HG03571 (cell line): Measurements from ENCODE around the gene PGAP2.
"Not testable (repeated sequence)": the region's sequence is repeated elsewhere in the genome, so short reads cannot be mapped to it uniquely, and the experiment has no call there.

ENCODE experiments used
- ATAC-seq: cut with Tn5 transposase; IDR thresholded peaks from one replicate; pipeline ENCODE4 v1.9.1; 2021; ENCODE audit not compliant: unreplicated experiment

The PGAP2 gene

DNA sequence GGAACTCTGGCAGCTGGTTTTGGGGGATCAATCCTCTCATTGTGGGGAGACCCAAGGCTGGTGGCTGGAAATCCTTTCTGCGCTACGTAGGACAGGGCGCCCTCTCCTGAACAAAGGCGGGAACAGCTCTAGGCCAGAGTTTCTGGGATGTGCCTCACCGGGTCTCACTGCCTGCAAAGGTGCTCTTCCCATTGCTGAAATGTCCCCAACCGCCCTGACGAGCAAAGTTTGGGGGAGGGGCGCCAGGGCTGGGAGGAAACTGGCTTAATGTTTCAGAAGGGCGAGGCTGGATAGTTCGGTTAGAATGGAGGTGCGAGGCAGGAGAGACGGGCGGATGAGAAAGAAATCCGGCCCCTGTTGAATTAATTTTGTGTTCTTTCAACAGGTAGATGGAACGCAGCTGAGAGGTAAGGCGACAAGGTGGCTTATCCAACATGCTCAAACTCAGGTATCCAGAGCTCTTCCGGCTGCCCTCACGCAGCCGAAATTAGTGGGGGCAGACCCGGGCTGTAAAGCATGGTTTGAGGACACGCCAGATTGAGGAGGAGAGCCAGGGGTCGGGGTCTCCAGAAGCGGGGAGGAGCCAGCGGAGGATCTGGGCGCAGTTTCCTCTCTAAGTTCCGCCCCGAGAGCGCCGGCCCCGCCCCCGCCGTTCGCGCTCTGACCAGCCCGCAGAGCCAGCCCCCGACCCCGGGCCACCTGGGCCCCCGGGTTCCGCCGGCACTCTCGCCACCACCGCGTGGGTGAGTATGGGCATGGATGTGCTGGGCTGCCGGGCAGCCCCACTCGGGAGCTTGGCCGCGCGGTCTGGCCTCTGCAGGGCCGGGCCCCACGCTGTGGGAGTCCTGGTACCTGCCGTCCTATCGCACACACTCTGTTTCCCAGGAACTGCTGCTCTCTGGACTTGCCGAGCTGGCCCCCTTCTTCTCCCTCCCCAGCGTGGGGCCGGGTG, at the start of gene PGAP2:
Gene PGAP2, plus strand, starts transcription at position 652 of the 952 bp plus-strand sequence. CDS start 2,700 bp downstream, outside the sequence.
- ATAC-seq: peak; percentile 44

DNA sequence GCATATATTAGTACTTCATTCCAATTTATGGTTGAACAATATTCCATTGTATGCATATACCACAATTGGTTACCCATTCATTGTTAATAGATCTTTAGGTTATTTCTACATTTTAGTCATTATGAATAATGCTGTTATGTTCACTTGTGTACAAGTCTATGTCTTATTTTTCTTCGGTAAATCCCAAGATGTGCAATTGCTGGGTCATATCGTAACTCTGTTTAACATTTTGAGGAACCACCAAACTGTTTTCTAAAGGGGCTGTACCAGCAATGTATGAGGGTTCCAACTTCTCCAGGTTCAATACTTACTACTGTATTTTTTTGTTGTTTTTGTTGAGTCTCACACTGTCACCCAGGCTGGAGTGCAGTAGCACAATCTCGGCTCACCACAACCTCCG, 44.1 kb upstream of the PGAP2 start:
- ATAC-seq: no peak

DNA sequence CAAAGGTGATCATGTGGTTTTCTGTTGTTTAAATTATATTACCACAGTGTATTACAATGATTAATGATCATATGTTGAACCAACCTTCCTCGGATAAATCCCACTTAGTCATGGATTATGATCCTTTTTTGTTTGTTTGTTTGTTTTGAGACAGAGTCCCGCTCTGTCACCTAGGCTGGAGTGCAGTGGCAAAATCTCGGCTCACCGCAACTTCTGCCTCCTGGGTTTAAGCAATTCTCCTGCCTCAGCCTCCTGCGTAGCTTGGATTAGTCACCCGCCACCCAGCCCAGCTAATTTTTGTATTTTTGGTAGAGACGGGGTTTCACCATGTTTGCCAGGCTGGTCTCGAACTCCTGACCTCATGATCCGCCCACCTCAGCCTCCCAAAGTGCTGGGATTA, 41.5 kb upstream of the PGAP2 start:
- ATAC-seq: not testable (repeated sequence)

- ATAC-seq: no peak
Observed at GRCh38 chr11:3767536-3767935, 40.8 kb upstream of the PGAP2 start.

- no peak for ATAC-seq
Observed at GRCh38 chr11:3773180-3773579, 35.2 kb upstream of the PGAP2 start.

GRCh38 chr11:3775736-3776406, 32.5 kb upstream of the PGAP2 start:
- ATAC-seq: no peak

DNA sequence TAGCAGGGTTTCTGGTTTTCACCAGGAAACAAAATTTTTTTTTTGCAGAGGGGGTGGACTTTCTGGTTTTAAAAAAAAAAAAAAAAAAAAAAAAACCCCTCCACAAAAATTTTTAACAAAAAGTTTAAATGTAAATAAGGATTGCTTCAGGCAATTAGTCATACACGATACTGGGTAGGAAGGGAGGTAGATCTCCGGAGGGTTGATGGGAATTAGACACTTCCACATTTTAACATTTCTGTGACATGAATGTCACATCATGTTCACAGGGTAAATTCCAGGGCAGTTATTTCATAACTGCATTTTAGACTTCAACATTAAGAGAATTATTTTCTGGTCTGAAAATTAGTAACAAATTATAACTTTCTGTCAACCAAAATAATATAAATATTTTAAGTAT, 26.9 kb upstream of the PGAP2 start:
- ATAC-seq: no peak

DNA sequence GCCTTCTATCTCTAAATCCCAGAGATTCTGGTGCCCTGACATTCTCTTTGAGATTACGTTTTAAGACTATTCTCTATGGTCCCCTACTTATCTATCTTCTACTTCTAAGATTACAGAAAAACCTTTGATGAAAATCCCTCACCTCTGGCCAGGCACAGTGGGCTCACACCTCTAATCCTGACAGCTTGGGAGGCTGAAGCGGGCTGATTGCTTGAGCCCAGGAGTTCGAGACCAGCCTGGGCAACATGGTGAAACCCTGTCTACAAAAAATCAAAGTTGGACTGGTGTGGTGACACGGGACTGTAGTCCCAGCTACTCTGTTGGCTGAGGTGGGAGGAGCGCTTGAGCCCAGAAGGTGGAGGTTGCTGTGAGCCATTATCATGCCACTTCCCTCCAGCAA, 25.4 kb upstream of the PGAP2 start:
- ATAC-seq: no peak

DNA sequence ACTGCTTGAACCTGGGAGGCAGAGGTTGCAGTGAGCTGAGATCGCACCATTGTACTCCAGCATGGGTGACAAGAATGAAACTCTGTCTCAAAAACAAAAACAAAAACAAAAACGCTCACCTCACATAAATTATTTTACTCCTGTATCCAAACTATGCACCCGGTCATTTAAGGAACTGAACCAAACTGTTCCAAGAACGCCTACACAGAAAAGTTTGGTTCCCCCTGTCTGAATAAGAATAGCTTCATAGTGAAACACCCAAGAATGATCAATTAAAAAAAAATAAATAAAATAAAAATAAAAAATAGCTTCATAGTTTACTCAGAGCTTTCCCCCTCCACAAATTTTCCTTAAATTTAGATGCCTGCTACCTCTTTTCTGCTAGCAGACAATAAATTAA, 24.7 kb upstream of the PGAP2 start:
- no peak for ATAC-seq

GRCh38 chr11:3786781-3787428, 21.5 kb upstream of the PGAP2 start:
- no peak for ATAC-seq

GRCh38 chr11:3794387-3794786, 14.0 kb upstream of the PGAP2 start:
- not testable (repeated sequence) for ATAC-seq

DNA sequence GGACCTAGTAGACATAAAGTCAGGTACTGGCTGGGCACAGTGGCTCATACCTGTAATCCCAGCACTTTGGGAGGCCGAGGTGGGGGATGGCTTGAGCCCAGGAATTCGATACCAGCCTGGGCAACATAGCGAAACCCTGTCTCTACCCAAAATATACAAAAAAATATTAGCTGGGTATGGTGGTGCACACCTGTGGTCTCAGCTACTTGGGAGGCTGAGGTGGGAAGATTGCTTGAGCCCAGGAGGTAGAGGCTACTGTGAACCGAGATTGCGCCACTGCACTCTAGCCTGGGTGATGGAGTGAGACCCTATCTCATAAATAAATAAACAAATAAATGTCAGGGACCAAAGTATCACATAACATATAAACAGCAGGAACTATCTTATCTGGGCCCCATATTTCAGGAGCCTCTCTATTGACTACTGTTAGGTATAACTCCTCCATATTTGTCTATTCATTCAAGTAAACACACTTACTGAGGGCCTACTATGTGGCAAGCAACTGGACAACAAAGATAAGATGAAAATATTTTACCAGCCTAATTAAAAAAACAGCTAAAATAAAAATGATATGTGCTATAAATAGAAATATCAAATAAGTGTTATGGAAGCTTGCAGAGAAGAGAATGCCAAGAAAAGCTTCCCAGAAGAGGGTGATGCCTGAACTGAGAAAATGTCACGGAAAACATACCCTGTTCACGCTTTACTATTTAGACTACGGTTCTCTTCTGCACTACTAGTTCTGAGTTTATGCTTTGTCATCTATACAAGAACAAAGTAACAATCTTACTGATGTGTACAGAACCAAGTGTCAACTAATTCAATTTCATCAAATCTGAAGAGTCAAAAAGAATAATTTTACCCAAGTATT, 13.0 kb upstream of the PGAP2 start:
- ATAC-seq: no peak

GRCh38 chr11:3796002-3796311, 12.4 kb upstream of the PGAP2 start:
- no peak for ATAC-seq

DNA sequence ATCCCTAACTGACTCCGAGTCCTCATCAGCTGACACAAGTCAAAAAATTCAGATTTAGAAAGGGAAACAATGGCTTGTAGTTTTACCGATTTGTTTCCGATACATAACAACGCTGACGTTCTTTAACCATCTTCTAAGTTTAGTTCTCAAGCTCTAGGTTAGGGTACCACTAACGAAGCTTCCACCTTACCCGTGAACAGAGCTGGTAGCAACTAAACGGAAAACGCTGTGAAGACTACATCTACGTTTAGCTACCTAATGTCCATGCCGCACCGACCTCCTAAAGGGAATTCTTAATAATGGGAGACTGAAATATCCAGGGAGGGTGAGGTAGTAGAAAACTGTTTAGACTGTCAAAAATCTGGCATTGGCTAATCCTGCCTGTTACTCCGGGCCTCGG, 12.0 kb upstream of the PGAP2 start:
- no peak for ATAC-seq

DNA sequence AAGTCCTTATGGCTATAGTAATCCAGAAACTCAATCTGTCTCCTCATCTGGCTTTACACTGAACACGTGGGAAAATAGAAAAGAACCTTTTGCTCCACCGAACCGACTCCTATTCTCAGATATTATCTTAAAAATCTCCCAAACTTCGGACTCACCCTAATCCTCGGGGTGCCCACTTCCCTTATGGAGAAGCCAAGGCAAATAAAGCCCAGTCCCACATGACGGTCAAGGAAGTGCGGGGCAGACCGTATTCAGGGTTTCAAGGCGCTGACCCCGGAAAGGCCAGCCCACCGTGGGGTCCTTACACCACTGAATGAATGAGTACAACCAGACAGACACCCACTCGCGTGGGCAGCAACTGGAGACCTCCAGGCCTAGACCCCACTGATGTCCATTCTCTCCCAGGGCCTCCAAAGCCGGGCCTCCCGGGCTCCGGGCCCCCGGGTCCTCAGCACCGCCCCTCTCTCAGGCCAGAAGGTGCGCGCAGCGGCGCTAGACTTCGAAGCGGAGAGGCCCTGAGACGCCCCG, 11.5 kb upstream of the PGAP2 start:
- peak; percentile 33 for ATAC-seq

DNA sequence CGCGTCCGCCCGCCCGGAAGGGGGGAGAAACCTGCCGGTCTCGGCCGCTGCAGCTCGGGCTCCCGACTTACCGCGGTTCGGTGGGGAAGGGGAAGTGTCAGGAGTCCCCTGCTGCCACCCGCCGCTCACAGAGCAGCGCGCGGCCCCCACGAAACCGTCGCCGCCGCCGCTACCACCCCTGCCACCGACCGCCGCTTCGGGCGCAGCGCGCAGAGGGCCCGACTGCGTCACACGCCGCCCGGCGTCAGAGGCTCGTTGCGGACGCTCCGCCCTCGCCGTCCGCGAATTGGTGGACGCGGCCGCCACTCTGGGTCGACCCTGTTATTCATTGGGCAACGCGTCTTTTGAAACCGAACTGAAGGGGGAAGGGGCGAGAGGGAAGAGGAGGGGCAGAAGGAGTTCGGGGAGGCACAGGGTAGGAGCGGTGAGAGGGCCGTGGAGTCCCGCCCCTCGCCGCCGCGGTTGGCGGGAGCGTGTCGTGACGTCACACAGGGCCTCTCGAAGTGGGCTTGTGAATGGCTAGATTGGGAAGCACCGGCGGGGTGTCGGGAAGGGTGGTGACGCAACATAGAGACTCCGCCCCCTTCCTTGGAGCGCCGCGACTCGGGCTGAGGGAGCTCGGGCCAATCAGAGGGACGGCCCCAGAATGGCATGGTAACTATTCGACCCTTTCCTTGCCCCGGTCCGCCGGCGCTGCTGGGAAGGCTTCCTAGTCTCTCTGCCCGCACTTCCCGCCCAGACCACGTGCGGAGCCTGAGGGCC, 10.8 kb upstream of the PGAP2 start, which contains the start of gene NUP98:
Gene NUP98, minus strand, starts transcription at position 226 of the 762 bp plus-strand sequence. CDS start 15,437 bp downstream, outside the sequence.
- ATAC-seq: peak; percentile 92

DNA sequence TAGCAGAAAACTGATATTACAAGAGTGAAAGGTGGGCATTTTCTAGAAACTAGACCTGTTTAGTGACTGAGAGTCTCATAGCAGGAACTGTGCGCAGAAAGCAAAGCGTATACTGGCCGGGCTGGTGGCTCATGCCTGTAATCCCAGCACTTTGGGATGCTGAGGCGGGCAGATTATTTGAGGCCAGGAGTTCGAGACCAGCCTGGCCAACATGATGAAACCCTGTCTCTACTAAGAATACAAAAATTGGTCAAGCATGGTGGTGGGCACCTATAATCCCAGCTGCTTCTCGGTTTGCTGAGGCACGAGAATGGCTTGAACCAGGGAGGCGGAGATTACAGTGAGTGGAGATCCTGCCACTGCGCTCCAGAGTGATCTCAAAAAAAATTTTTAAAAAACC, 9.2 kb upstream of the PGAP2 start:
- no peak for ATAC-seq

- ATAC-seq: no peak
Observed at GRCh38 chr11:3799873-3800272, 8.5 kb upstream of the PGAP2 start.

DNA sequence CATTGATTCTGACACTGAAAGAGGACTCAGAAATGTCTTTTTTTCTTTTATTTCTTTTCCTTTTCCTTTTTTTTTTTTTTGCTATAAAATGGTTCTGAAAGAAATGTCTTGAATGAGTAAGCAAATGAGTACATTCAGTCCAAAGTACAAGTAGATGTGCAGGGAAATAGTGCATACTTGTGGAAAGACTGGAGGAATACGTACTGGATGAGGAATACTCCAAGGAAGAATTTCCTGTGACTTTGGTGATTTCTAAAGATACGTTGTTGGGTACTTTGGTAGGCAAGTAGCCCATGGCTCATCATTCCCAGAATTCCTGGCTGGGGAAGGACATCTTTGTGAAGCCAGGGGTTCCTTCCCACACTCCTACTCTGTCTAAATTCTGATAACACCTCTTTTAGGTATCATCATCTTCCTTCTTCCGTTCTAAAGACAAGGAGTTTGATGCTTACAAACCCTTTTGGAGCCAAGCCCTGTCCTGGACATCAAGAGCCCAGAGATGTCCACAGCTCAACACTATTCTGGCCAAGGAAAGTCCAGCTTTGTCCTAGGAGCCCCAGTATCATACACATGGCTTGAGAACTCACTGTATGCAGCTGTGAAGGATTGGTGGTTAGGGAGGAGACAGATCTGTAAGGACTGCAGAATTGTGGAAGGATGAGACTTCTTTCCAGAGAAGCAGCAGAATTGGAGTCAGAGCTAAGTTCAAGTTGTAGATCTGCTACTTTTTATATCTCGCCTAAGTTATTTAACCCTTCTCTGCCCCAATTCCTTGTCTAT, 6.2 kb upstream of the PGAP2 start:
- ATAC-seq: no peak
